GM08714 (cell line): ENCODE measurements around the gene PUS10.

Experiments used
- H3K4me3 ChIP-seq: fragments of 200-500 bp; sonication (Bioruptor generic); 2 replicates; pipeline ENCODE4 v1.5.1; 2014; ENCODE audit warnings: mild to moderate bottlenecking, low read length, inconsistent platforms
- ZNF274 ChIP-seq: IDR thresholded peaks from 2 replicates; pipeline ENCODE4 v1.6.1; 2012; ENCODE audit warnings: mild to moderate bottlenecking, low read depth, low read length

PUS10 gene

DNA sequence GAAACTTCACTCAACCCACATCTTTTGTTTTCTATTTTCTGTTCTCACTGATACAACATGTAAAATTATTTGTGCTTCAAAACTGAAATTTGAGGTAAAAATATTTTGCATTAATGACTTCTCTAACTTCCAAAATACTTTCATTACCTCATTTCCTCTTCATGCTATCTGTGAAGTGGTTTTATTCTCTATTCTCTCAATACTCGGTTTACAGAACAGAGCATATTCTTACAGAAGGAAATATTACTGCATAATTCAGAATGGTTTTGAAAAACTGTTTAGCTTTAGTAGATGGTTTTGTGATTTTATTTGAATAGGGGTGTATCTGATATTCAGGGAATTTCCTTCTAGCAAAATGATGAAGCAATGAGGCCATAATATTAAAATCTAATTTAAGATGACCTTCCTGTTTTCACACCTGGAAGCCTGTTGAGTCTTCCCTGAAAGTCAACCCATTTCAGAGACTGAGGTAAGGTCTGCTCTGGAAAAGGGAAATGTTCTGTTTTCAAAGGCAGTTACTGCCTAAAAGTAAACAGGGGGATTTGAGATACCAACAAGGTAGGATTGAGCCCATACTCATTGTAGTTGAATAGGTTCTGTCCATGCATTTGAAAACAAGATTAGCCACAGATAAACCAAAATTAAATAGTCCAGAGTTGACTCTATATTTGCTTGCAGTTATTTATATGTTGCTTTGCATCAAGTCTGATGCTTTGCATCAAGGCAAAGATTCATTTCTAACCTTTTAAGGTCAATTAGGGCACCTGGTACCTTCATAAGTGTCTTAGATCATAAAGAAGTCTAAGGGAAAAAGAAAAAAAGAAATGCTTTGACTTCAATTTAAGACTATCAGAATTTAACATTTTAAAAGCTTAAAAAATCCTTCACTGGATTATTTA, 51.3 kb downstream of the PUS10 start:
- H3K4me3 ChIP-seq: no peak overlapping the region
- TF ChIP-seq ZNF274: no peak

DNA sequence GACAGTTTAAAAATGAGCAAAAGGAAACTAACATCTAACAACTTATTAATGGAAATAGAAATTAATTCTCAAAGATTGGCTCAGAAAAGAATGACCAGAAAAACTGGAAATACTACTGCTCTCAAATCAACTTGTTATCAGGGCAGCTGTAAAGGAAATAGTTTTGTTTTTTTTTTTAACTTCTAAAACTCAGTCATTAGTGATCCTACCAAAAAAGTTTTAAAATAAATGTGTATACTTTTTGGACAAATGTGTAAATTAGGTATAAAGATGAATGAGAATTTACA, 52.6 kb downstream of the PUS10 start:
- H3K4me3 ChIP-seq: no peak overlapping the region
- TF ChIP-seq ZNF274: no peak

DNA sequence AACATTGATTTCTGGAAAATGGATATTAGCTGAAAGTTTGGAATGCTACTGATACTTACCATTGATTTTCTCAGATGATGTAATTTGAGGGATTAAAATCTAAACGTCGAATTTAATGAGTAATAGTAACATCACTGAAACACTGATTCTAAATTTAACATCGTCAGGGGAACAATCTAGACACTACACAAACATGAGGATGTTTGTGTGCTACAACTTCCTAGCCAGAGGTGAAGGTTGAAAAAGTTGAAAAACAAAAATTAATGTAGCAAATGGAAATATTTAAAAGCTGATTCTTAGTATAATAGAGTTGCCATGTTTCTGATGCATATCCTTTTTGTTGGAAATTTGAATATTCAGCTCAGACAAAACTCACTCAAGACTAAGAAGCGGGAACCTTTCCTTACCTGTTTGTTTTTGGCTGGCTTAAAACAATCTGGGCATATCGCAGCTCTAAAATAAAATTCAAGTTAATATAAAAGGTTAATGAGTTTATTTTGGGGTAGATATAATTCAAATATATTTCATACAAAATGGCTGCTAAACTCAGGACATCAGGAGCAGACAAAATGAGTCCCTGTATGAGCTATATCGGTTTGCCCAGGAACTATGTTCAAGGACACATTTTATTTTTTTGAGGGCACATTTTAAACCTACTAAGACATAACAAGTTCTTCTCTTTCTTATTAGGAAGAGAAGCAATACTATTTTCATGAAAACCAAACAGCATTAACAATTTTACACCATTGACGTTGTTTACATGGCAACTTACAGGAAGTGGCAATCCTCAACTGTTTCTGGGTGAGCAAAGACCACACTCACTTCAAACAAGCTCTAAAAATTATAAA, 53.2 kb downstream of the PUS10 start:
- no peak for TF ChIP-seq ZNF274
- no peak overlapping the region for H3K4me3 ChIP-seq

DNA sequence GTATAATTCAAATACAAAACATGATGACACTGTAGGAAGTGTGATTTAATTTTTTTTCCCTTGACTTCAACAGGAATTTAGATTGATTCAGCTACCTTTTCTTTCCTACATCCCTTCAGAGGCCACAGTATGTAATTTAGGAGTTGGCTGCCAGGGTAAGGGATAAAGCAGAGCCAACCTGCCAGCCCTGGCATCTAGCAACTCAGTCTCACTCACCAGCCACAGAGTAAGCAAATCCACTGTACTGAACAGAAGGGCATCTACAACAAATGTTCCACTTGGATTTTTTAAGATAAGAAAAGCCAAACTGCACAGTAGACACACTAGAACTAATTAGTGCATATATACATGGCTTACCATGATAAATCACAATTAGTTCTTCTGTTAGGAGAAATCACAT, 54.9 kb downstream of the PUS10 start:
- no peak overlapping the region for H3K4me3 ChIP-seq
- no peak for TF ChIP-seq ZNF274

DNA sequence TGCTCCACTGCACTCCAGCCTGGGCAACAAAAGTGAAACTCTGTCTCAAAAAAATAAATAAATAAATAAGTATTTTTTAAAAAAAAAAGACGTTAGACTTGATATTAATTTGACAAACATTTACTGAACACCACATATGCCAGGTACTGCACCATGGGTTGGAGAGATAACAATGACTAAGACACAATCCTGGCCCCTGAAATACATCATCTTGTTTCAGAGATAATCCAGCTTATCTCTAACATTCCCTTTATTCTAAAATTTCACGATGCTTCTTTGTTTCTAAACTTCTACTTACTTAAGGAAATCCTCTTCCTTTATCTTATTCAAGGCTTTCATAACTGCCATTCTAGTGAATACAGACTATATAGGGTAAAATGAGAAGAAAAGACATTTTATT, 55.5 kb downstream of the PUS10 start:
- H3K4me3 ChIP-seq: no peak overlapping the region

DNA sequence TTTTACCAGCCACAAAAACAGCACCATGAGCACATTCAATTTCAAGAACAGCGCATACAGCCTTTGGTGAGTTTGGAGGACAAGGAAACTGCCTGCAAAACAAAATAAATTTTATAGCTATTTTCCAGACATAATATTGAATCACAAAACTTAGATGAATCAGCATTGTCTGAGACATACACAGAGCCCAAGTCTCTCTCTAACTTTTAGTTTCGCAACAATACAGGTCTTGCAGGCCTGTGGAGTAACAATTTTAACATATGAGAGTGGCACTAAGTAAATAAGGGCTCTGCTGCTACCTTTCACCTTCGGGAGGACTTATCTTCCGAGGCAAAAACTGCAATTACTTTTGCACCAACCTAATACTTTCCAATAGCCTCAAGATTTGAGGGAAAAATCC, 56.6 kb downstream of the PUS10 start:
- TF ChIP-seq ZNF274: no peak
- no peak overlapping the region for H3K4me3 ChIP-seq

More for the DNA sequence above, 55.5 kb downstream of the PUS10 start:
- no peak for TF ChIP-seq ZNF274

DNA sequence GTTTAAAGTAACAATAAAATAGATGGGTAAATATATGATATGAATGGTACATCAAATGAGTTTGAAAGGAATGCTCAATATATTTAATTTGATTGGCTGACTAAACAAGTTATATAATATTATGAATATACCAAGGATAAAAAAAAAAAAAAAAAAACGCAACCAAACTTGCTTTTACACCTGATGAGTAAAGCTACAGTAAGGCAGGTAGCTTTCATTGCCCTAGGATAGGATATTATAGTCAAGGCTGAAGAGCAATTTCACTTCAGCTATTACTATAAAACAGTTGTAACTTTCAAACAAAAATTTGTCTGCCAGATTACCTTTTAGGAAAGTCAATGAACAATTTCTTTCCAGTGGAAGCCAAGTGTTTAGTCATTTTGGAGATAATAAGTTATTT, 57.3 kb downstream of the PUS10 start:
- no peak overlapping the region for H3K4me3 ChIP-seq
- TF ChIP-seq ZNF274: no peak

DNA sequence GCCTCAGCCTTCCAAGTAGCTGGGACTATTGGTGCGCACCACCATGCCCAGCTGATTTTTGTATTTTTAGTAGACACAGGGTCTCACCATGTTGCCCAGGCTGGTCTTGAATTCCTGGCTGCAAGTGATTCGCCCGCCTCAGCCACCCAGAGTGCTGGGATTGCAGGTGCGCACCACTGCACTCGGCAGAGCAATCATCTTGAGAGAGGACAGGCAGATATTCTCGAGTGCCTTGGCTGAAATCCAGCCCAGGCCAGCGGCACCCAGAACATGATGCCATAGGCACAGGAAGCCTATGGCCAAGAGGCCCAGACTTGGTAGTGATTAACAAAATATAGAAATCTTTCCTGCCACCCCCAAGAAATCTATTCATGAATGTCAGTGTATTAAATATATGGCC, 58.6 kb downstream of the PUS10 start:
- no peak overlapping the region for H3K4me3 ChIP-seq
- TF ChIP-seq ZNF274: no peak

DNA sequence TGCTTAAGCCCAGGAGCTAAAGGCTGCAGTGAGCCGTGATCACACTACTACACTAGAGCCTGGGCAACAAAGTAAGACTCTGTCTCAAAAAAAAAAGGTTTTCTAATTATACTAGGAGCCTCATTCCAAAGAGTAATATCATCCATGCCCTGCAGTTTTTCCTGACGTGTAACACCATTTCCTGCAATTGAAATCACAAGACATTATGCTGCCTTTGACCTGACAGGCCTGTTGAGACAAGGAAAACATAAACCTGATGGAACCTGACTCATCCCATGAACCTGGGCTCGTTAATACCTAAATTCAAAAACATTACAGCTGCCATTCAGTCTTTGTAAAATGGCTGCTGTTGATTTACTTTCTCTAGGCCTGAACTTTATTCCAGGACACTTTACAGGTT, 59.3 kb downstream of the PUS10 start:
- no peak overlapping the region for H3K4me3 ChIP-seq
- no peak for TF ChIP-seq ZNF274

DNA sequence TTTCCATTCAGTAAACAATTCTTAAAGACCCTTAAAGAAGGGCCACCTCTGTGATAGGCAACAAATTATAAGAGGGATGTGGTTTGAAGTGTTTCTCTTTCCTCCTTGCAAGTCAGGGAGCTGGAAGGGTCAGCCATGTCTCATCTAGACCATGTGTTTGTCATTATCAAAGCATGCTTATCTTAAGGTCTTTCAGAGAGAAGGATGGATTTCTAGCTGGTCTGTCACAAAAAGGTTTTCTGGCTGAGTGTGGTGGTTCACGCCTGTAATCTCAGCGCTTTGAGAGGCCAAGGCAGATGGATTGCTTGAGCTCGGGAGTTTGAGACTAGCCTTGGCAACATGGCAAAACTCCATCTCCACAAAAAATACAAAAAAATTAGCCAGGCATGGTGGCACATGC, 59.7 kb downstream of the PUS10 start:
- TF ChIP-seq ZNF274: no peak
- H3K4me3 ChIP-seq: no peak overlapping the region

DNA sequence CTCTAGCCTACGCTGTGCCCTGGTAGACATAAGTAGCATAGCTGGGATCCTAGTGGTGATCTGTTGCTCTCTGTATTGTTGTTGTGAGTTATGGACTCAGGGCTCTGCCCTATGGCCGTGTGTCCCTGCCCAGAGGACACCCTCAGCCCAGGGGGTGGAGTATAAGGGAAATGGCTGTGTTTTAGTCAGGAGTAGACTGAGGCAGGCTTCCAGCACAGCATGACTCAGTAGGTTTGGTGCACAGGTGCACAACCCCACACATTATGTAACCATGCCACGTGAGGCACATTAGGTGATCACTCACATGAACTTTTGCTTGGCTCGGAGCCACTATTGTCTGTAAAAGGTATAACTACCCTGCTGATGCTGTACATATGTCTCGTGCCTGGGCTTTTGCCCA, 60.4 kb downstream of the PUS10 start:
- no peak for TF ChIP-seq ZNF274
- H3K4me3 ChIP-seq: no peak overlapping the region

DNA sequence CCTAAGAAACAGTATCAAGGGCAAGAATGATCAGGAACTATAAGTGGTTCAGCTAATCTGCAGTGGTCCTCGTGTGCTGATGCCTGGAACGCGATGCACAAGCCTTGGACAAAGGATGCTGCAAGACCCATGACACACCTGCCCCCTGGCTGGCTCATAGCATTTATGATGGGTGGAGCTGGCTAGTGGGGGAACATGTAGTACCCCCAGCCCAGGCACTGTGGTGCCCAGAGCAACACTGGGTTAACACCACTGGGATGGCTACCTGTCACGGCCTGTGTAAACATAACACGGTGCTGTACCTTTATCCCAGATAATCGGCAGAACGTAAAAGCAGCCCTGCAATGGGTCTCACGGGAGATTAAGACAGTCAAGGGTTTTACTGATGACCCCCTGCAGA, 60.8 kb downstream of the PUS10 start:
- TF ChIP-seq ZNF274: no peak

DNA sequence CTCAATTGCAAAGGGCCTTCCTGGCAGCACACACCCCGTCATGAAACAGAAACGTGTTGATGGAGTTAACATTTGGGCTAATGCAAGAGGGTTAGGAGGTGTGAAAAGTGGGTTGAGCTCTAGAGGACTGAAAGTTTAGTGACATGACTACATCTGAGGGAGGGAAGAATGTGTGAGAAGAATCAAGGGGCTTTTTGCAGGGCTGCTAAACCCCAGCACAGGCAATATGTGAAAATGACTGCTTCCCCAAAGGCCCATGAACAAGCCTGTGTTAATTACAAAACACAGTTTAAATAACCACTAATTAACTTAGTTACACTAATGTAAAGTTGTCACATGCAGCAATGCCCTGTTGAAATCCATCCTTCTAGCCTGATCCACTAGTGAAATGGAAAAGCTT, 63.9 kb downstream of the PUS10 start:
- no peak for TF ChIP-seq ZNF274
- no peak overlapping the region for H3K4me3 ChIP-seq

More for the DNA sequence above, 60.8 kb downstream of the PUS10 start:
- no peak overlapping the region for H3K4me3 ChIP-seq

DNA sequence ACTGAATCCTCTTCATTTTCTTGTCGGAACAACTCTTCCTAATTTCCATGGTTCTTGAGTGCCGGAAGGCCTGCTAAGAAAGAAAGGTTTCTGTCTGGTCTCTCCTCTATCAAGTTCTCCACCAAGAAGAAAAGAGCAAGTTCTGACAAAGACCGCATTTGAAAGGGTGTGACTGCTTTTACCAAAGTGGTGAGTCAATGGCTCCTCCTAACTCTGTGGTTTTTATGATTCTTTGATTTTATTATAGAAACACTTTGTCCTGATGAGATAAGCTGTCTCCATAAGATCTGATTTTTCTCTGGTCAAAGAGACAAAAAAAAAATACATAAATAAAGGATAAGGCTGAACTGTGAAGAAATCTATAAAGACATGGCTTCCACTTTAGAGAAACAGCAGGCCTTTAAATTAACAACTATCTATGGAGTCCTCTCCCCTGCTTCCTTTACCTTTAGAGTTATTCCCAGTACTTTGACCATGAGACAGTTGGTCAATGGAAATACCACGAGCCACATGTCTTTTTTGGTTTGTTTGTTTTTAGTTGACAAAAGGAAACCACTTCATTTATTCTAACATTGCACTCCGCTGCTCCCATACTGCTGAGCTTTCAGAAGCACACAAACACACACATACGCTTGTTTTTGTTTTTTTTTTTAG, 69.0 kb downstream of the PUS10 start:
- H3K4me3 ChIP-seq: no peak overlapping the region
- TF ChIP-seq ZNF274: no peak

DNA sequence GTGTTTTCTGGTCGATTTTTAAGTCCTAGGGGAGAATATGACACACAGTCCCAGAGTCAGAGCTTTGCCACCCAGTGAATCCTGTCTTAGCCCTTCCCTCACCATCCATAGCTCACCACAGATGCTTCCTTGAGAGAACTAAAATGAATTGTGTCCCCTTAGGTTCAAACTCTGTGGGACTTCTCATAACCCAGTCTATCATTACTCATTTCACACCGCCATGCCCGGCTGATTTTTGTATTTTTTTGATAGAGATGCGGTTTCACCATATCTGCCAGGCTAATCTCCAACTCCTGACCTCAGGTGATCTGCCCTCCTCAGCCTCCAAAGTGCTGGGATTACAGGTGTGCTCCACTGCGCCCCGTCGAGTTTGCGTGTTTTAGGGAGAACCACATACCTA, 69.9 kb downstream of the PUS10 start:
- TF ChIP-seq ZNF274: no peak
- H3K4me3 ChIP-seq: no peak overlapping the region

DNA sequence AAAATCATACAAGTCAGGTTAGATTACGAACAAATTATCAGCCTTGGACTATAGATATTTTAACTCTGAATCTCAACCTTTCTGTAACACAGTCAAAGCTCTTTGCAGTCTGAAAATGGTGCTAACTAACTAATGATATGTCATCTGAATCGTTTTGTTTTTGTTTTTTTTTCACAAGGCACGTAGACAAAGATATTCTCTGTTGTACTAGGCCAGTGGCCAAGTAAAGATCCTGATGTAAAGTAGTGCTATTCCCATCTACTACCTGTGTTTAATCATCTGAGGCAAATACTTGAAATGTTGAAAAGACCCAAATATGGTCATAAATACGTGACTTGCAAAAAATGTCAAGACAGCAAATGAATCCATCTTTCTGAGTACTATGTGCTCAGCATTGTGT, 71.0 kb downstream of the PUS10 start:
- TF ChIP-seq ZNF274: no peak
- H3K4me3 ChIP-seq: no peak overlapping the region
